AG04450 (cell line): ENCODE results near the gene CFAP20DC. TPM values are rescaled to one million over a fixed set of nuclear protein-coding genes. Genes with fewer than 3 reads are reported as not detected.
"Not testable (repeated sequence)": the region's sequence is repeated elsewhere in the genome, so short reads cannot be mapped to it uniquely, and the experiment has no call there.

Source experiments
- CTCF ChIA-PET: fragments of 300-600, 350-600 bp; formaldehyde crosslinking; extraction: SDS; loops from one replicate; lab custom pipeline; 2022; ENCODE audit warnings: antibody characterized with exemption, inconsistent platforms; lab: Charles Lee
- POLR2A ChIA-PET: fragments of 350-600 bp; formaldehyde crosslinking; extraction: SDS; loops from one replicate; lab custom pipeline; 2021; ENCODE audit warnings: antibody characterized with exemption, inconsistent platforms; lab: Yijun Ruan, JAX
- DNase-seq: peaks from one replicate; pipeline ENCODE4 v3.0.0-alpha.2; 2011; ENCODE audit warnings: low read depth, low spot score
- H3K27ac ChIP-seq: one replicate; pipeline ENCODE4 v1.5.1; 2012; ENCODE audit warnings: low read depth, low read length, control low read depth
- H3K27me3 ChIP-seq: one replicate; pipeline ENCODE4 v1.6.0; 2012; ENCODE audit warnings: low read length; ENCODE audit not compliant: control insufficient read depth, insufficient read depth
- H3K4me3 ChIP-seq: 2 replicates; pipeline ENCODE4 v1.5.1; 2011; ENCODE audit warnings: mild to moderate bottlenecking, low read depth, low read length, control low read depth
- H3K9me3 ChIP-seq: 2 replicates; pipeline ENCODE4 v1.5.1; 2012; ENCODE audit warnings: low read length; ENCODE audit not compliant: control insufficient read depth, insufficient read depth
- CTCF ChIP-seq: IDR thresholded peaks from 2 replicates; pipeline ENCODE4 v1.5.1; 2011; ENCODE audit warnings: low read depth, low read length, control low read depth, inconsistent platforms
- polyA plus RNA-seq: library from polyadenylated mRNA; depleted of rRNA; stranded (reverse); fragments of >200 nt; gene quantifications from 2 replicates; pipeline ENCODE4 v1.2.3, GENCODE V29; 2011

Gene CFAP20DC
- polyA plus RNA-seq, 1 experiment: 3.5 TPM

- Histone ChIP-seq H3K4me3 (no peak overlapping the region), H3K9me3 (no peaks in the 10 kb centered on the region), H3K27ac (no peak overlapping the region), H3K27me3 (no peaks in the 10 kb centered on the region)
- POLR2A ChIA-PET: no interaction called here
- DNase-seq: no peak
- CTCF ChIA-PET: interaction anchor here (0.8 to 3.8 kb wide), 2 partner anchors 19 to 163 kb away, joined by 3 to 14 read pairs; no protein-coding TSS in a partner anchor
- TF ChIP-seq CTCF: no peak
Measured at GRCh38 chr3:58988041-58988440, 61.8 kb downstream of the CFAP20DC start.

- no peak for DNase-seq
- ChIA-PET POLR2A (no interaction called here), CTCF (interaction anchor here (1.0 to 3.8 kb wide), 3 partner anchors 8 to 162 kb away, joined by 4 to 14 read pairs (median 4); no protein-coding TSS in a partner anchor)
- Histone ChIP-seq H3K9me3 (no peaks in the 10 kb centered on the region), H3K27me3 (no peaks in the 10 kb centered on the region), H3K4me3 (no peak overlapping the region), H3K27ac (no peak overlapping the region)
- no peak for TF ChIP-seq CTCF
Measured at GRCh38 chr3:58986654-58987053, 63.2 kb downstream of the CFAP20DC start.

- H3K9me3 ChIP-seq: no peaks in the 10 kb centered on the region
- DNase-seq: no peak
- CTCF ChIA-PET: no interaction called here
- no peak for TF ChIP-seq CTCF
- POLR2A ChIA-PET: no interaction called here
- no peak overlapping the region for H3K27ac ChIP-seq
- no peak overlapping the region for H3K4me3 ChIP-seq
- H3K27me3 ChIP-seq: no peaks in the 10 kb centered on the region
Measured at GRCh38 chr3:58979840-58980239, 70.0 kb downstream of the CFAP20DC start.

- ChIA-PET CTCF (no interaction called here), POLR2A (no interaction called here)
- Histone ChIP-seq H3K4me3 (no peak overlapping the region), H3K9me3 (no peaks in the 10 kb centered on the region), H3K27ac (no peak overlapping the region), H3K27me3 (no peaks in the 10 kb centered on the region)
- no peak for TF ChIP-seq CTCF
- no peak for DNase-seq
Measured at GRCh38 chr3:58973796-58974195, 76.0 kb downstream of the CFAP20DC start.

GRCh38 chr3:58967866-58968265 is 82.0 kb downstream of the CFAP20DC start:
- CTCF ChIA-PET: interaction anchor here (0.6 kb wide), 1 partner anchor 27 kb away, joined by 5 read pairs; no protein-coding TSS in a partner anchor
- H3K4me3 ChIP-seq, DNase-seq, POLR2A ChIA-PET, H3K27ac ChIP-seq, H3K9me3 ChIP-seq, H3K27me3 ChIP-seq: not testable (repeated sequence)
